Measurements from ENCODE around the gene INPP4A.

The INPP4A gene

DNA sequence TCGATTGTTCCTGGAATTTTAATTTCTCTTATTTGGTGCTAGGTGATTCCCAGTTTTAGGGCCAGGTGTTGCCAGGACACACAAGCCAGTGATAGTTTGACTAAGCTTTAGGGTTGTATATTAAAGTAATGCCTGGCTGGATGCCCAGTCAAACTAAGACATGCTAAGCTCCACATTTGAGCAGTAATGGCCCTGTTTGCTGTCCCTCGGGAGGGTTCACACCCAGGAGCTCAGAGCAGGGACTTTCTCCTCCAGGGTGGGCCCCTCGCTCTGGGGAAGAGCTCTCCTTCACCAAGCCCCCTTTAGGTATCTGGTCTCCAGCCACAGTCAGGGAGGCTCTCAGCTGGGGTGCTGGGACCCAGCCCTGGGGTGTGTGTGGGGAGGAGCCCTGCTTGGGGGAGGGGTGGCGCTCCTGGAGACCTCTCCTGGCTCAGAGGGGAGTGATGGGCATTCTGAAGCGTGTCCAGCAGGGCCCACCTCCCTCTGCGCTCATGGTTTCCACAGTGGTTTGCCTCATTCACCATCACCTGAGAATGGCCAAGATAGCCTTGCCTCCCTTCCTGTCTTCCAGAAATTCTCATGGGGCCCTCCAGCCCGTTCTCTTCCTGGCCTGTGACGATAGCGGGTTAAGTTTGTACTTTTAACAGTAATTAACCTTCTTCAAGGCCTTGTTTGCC, 31.7 kb downstream of the INPP4A start:
- DNase-seq (ENCODE audit: low read depth in 3 of 3): no peak

DNA sequence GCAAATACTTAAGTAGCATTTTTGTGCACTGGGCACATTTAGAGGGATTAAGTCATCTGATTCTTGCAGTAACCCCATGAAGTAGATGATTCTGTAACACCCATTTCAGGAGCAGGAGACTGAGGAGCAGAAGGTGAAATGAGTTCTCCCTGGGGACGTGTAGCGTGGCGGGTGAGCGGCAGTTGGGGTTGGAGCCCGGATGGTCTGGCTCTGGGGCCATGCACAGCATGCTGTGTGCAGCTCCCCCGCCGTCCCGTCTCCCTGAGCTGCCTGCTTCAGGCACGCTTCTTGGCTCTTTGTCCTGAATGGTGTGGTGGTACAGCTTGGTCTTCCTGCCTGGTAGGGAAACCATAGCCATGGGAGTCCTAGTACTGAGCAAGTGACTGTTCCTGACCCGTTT, 32.4 kb downstream of the INPP4A start:
- DNase-seq (ENCODE audit: low read depth in 3 of 3): no peak

DNA sequence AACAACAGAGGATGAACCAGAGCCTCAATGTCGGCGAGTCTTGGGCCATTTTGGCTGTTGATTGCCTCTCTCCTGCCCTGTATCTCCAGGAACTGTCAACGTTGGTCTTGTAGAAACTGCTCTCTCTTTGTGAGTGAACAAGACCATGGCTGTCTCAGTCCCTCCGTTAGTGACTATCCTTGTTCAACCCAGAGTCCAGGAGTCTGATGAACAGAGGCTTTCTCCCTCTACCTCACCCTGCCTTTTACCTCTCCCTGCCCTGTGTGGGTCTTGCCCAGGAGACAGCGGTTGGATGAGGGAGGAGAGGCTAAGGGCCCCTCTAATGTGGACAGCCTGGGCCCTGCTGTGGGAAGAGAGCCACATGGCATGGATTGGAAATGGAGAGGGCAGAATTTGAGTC, 32.8 kb downstream of the INPP4A start:
- no peak for DNase-seq (ENCODE audit: low read depth in 3 of 3)

DNA sequence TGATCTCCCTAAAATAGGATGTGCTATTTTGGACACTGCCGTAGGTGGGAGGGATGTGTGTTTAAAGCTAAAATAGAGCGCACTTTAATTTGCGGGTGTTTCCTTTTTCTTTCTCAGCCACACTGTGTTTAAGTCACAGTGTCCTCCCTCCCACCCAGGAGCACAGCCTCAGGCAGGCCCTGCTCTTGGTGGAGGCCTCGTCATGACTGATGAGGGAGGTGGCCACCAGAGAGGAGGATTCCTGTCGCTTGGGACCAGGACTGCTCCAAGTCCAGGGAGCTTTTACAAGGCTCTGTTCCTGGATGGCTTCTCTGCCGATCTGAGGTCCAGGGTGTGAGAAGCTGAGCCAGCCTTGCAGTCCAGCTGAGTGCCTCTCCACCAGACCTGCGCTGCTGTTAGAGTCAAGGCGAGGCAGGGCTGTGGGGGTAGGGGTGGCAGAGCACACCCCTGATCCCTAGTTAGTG, 33.5 kb downstream of the INPP4A start:
- no peak for DNase-seq (ENCODE audit: low read depth in 3 of 3)

DNA sequence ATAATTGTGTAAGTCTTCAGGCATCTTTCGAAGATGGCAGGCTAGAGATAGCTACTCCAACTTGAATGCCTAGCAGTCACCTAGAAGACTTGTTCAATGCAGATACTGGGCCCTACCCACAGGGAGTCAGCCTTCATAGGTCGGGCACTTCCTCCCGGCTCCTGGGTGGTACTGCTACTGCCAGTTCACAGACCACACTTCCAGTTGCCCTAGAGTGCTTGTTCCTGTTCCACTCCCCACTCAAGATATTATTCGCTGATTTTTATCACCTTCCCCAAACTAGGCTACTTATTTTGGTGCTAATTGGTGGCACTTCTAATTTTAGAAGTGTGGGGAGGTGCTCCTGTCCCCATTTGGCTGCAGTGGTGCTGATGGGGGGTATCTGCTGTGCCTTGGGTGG, 34.2 kb downstream of the INPP4A start:
- DNase-seq (ENCODE audit: low read depth in 3 of 3): no peak

DNA sequence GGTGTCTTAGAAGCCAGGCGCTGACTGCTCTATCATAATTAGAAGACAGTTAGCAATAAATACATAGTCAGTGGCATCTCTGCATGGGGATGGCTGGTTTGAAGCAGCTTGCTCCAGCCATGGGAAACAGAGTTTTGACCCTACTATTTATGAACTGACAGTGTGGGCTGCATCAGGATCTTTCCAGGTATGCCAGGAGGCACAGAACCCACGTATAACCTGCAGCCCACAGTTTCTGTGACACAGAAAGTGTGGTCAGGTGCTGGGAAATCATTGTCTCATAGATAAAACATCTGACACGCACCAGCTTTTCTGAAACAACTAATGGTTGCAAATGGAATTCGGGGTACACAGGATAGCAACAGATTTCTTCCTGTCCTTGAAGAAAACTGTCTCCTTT, 34.7 kb downstream of the INPP4A start:
- DNase-seq (ENCODE audit: low read depth in 3 of 3): no peak

DNA sequence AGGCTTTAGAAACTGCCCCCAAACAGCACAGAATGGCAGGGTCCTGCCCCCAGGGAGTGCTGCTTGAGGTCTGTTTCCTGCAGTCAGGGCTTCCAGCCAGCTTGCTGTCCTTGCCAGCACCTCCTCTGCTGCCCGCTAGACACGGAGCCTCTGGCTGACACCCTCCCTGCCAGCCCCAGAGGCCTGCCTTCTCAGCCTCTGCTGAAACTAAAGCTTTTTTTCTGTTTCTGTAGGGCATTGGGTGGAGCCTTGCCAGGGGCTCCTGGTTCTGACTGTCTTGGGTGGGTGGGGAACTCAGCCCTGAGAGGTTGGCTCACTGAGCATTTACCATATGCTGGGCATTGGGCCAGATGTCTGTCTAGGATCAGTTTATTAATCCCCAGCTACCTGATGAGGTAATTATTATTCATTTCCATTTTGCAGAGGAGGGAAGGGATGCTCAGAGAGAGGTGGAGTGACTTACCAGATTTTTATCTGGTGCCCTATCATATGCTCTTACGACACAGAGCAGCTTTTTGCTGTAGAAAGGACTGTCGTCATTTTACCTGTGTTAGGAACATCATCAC, 35.4 kb downstream of the INPP4A start:
- peak in 1 of 3 donors; percentile 57 for DNase-seq (ENCODE audit: low read depth in 3 of 3)

DNA sequence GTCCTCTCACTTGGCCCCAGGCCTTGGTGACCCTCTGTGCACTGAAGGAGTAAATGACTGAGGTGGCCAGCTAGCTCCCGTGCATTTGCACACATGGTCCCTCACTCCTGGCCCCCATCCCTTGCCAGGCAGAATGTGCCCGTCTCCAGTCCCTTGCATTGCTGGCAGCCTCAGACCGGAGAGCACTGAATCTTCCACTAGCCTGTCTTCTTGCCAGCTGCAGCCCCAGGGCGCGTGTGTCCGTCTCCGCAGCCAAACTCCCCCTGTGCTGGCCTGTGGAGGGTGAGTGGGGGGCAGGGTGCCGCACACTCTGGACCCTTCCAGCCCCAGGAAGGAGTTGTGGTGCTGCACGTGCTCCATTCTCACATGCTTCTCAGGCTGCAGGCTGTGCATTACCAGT, 35.9 kb downstream of the INPP4A start:
- DNase-seq (ENCODE audit: low read depth in 3 of 3): no peak

DNA sequence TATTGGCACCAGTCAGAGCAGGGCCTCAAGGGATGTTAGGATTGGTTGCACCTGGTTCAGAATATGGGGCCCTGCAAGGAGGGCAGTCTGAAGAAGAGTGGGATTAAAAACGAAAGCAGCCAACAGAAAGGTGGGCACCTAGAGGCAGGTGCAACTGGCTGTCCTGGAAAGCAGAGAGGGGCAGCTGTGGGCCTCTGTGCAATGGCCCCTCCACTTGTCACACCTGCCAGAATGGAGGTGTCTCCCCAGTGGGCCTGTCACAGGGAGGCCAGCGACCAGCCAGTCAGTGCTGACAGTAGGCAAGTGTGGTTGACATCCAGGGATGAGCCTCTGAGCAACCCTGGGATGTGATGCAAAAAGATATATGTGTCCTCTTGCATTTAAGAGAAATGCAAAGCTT, 37.7 kb downstream of the INPP4A start:
- no peak for DNase-seq (ENCODE audit: low read depth in 3 of 3)

DNA sequence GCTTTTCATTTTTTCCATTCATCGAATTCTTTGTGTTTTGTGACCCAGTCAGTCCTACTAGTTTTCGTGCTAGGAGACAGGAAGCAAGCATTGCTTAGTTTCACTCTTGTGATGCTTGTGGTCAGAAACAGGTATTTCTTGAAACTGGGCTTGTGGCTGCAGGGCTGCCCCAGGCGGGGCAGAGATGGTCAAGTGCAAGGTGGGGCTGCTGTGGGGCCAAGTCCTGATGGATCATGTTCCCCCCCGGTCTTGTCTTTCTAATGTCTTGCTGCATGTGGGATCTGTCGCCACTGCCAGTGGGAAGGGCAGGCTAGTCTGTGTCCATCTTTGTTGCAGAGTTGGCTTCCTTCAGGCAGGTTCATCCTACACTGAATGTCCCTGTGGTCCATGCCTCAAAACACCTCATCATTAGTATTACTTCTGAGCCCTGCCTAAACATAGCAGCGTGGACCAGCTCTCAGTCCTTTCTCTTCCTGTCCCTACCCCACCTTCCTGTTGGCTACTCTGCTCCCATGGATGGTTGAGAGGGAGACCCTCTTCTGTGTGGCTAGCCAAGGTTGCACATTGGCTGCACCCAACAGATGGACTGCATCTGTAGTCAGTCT, 38.7 kb downstream of the INPP4A start:
- DNase-seq (ENCODE audit: low read depth in 3 of 3): no peak

DNA sequence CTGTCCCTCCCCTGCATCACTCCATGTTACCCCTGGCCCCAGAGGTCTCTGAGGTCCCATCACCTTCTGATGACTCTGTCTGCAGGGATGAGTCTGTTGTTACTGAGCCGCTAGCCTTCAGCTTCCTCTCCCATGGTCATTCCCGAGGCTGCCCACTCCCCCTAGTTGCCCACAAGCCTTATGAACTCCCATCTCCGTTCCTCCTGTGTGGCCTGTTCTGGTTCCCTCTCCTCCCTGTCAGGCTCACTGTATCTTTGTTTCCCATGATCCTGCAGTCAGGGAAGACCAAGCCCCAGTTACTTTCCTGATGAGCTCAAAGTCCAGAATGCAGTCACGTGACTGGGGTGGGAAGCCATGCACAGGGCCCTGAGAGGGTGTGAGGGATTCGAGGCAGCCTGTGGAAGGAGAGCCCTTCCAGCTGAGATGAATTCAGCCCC, 39.5 kb downstream of the INPP4A start:
- DNase-seq (ENCODE audit: low read depth in 3 of 3): no peak

DNA sequence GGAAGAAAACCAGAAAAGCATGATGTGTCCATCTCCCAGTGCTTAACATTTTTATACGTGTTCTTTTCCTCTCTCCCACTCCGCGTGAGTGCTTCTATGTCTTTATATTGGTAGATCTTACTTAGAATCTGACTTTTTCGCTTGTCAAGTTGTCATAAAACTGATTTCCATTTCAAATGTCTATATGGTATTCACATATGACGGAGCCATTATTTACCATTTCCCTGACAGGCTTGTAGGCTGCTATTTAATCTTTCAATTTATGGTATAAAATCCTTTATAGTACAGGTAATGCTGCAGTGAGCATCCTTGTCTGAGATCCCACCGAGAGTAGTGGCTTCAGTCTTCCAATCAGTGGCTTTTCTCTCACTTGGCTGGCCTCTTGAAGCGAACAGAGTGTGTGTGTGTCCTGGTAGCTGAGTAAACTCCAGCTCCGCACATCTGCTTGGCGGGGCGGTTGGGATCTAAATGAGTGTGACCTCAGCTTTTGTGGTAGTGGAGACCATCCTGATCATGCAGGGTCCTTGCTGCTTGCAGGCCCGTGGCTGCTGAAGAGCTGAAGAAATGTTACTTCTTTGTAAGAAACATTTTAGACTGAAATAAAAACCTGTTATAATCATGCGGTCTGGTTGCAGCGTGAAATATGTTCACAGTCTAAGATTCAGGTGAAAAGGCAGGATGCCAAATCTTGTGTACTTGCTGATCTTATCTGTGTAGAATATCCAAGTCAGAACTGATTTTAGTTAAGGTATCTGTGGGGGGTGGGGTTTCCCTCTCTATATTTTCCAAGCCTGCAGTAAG, 40.2 kb downstream of the INPP4A start:
- DNase-seq (ENCODE audit: low read depth in 3 of 3): no peak

DNA sequence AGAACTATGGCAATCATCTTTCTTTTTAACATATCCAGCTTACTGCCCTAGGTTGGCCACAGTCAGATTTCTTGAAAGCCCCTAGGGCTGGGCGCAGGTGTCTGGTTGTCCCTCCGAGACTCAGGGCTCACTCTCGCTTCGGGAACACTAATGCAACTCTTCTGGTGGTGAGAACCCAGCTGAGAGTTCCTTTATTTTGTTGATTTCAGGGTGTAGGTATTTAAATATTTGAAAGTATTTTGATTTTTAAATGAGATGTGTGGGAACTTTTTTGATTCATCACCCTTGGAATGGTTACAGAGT, 40.7 kb downstream of the INPP4A start:
- no peak for DNase-seq (ENCODE audit: low read depth in 3 of 3)

DNA sequence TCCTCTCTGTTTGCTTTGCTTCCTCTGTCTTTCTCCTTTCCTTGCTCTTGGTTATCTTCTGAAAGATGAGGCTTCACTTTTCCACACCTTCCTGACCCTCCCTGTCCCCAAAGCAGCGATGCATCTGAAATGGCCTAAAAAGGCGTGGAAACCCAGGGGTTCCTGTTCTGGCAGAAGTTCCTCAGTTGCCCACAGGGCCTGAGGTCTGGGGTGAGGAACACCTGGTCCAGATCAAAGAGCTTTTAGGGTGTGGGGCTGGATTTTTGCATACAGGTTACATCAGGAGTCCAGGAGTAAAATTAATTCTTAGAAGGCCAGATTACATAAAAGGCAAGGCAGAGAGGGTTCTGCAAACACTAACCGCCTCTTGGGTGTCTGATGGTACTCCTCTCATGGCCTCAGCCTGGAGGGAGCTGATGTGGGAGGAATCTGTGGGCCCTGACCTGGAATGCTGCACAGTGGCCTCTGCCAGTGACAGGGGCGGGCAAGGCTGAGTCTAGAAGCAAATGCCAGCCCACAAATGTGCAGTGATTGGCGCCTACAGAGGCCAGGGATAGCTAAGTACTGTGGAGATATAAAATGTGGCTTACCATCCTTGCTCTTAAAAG, 41.8 kb downstream of the INPP4A start:
- DNase-seq (ENCODE audit: low read depth in 3 of 3): no peak

DNA sequence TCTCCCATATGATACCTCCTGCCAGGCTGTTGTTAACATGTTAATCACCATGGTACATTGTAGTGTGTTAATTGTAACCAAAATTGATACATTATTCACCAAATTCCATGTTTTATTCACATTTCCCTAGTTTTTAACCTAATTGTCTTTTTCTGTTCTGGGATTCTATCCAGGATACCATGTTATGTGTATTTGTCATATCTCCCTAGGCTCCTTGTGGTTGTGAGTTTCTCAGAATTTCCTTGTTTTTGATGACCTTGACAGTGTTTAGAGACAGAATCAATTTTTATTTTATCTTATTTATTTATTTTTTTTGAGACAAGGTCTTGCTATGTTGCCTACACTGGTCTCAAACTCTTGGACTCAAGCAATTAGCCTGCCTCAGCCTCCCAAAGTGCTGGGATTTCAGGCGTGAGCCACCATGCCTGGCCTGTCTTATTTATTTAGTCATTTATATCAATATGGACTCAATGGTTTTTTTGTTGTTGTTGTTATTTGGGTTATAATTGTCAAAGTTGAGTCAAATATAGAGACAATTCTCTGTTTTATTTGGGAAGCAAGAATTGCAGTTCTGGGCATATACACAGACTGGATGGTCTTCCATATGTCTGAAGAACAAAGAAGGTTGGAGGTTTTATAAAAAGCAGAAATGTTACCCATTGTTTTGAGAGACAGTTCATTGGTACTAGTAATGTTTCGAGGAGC, 42.6 kb downstream of the INPP4A start:
- no peak for DNase-seq (ENCODE audit: low read depth in 3 of 3)

DNA sequence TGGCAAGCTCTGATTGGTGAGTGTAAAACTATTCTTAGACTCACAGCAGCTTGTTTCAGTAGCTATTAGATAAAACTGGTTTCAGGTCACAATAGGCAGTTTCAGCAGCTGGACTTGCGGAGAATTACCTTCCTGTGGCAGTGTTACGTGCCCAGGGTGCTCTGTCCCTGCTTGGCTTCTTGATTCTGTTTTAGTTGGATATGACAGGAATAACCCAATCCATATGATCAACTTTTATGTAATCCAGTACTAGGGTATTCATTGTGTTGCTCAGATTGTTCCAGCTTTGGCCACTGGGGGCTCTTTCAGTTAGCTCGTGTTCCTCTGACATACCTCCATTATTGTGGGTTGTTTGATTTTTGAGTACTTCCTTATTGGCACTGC, 43.1 kb downstream of the INPP4A start:
- no peak for DNase-seq (ENCODE audit: low read depth in 3 of 3)

DNA sequence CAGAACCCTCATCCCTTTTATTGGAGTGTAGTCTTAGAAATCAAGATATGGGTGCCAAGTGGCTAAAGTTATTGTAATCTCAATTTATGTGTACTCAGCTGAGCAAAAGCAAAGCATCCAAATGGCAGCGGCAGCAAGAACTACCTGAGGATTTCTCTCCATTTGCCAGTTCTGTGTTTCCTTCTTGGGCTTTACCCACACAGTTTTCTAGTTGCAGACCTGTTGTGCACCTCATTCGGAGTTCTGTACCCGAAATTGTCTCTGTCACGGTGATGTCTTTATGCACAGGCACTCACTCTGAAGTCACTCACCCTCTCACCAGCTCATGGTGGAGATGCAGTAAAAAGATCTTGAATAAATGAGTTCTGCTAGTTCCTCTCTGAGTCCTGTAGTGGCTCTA, 43.6 kb downstream of the INPP4A start:
- DNase-seq (ENCODE audit: low read depth in 3 of 3): no peak

DNA sequence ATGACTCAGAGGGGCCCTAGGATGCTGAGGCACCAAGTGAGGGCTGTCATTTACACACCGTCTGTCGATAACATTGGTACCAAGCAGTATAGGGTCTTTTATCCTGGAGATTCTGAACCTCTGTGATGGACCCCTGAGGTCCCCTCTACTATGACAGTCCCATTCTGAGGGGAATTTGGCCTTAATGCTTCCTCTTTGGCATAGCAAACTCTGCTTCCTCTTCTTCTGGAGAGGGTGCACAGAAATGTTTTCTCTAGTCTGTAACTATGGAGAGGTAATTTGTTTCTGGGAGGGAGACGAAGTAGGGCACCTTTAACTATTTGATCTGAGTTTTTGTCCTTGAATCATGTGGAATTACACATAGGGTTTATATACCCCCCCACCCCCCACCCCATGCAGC, 44.8 kb downstream of the INPP4A start:
- DNase-seq (ENCODE audit: low read depth in 3 of 3): no peak

DNA sequence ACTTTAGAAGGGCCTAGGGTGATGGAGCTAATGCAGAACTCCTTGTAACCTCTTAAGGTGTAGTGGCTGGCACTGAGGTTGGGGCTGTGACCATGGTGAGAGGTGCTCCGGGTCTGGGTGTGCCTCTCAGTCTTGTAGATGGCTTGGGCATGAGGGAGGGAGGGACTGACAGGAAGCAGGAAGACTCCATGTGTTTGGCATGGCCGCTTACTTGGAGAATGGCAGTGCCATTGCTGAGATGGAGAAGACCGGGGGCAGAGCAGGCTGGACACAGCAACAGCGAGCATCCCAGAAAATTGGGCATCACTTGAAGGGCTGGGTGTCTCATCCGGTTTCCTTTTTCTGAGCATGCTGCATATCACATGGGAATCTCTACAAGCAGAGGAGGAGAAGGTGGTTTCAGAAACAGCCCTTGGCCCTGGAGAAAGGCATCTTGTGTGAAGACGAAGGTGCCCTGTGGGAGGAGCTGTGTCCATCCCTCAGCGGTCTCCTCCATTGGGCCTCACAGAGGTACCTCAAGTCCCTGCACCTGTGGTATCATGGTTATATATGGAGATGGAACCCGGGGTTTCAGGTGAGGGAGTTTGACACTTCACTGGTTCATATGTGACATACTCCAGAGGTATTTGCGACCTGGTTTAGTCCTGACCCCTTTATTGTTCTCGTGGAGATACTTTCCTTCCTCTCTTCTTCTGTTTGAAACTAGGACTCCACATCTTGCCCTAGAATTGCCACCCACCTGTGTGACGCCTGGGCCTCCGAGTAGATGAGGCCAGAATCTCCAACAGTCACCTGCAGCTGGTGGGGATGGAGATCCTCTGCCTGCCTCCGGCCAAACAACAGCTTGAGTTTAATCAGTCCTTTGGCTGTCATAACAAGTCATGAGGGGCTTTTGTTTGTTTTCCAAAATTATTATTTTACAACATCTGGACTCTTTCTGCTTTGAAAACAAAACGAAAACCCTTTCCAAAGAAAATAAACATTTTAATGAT, 45.6 kb downstream of the INPP4A start:
- no peak for DNase-seq (ENCODE audit: low read depth in 3 of 3)

DNA sequence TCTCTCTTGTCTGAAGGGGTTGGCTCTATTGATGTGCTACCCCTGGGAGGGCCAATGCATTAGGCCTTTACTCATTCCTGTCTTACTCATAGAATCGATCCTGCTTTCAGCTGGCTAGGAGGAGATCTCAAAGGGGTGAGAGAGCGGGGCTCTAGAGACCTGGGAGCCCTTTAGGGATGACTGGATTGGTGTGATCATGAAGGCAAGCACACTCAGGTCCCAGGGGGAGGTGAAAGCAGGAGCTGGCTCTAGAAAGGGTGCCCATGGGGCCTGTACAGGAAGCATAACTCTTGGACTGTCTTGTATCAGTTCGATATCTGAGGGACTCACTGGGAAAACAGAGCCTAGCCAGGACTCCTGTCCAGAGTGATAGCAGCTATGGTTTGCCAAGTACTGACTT, 47.8 kb downstream of the INPP4A start:
- DNase-seq (ENCODE audit: low read depth in 3 of 3): no peak

DNA sequence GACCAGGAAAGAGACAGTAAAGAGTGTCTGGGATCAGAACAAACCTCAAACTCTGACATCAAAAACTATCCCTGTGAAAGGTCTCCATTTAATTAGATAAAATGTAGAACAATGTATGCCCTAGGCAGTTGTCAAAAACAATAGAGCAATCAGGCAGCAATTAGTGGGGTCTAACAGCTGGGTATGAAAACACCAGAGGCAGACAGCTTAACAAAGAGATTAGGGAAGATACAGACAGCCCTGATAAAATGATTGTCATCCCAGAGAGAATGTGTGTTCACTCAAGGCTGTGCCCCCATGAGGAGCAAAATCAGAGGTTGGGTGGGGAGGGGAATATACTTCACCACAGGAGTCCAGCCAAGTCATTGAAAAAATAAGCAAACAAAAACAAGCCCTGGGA, 50.0 kb downstream of the INPP4A start:
- DNase-seq (ENCODE audit: low read depth in 3 of 3): no peak

Data from stimulated activated CD4-positive, alpha-beta T cell treated with anti-CD3 and anti-CD28 coated beads, TNF-alpha, amount 100 ng/mL, for 48 hours (primary cell).